Measurements from ENCODE around the gene MYF6.
"Not testable (repeated sequence)": the region's sequence is repeated elsewhere in the genome, so short reads cannot be mapped to it uniquely, and the experiment has no call there.

MYF6 gene

GRCh38 chr12:80707126-80707829, at the start of gene MYF6:
Gene MYF6, plus strand, starts transcription at chr12:80707634. Its CDS starts 86 bp downstream, at chr12:80707720.
- DNase-seq: no peak

- DNase-seq: no peak
Measured at GRCh38 chr12:80659512-80660063, 47.8 kb upstream of the MYF6 start.

- DNase-seq: no peak
Measured at GRCh38 chr12:80662586-80662985, 44.8 kb upstream of the MYF6 start.

- no peak for DNase-seq
Measured at GRCh38 chr12:80670214-80670613, 37.2 kb upstream of the MYF6 start.

GRCh38 chr12:80676042-80676636, 31.3 kb upstream of the MYF6 start:
- DNase-seq: not testable (repeated sequence)

GRCh38 chr12:80676856-80677255, 30.6 kb upstream of the MYF6 start:
- DNase-seq: no peak

GRCh38 chr12:80677994-80678393, 29.4 kb upstream of the MYF6 start:
- no peak for DNase-seq

GRCh38 chr12:80679346-80680131, 27.9 kb upstream of the MYF6 start:
- DNase-seq: no peak

- peak; percentile 88 for DNase-seq
Measured at GRCh38 chr12:80681287-80681686, 26.1 kb upstream of the MYF6 start.

- DNase-seq: peak; percentile 15
Measured at GRCh38 chr12:80681786-80682185, 25.6 kb upstream of the MYF6 start.

- no peak for DNase-seq
Measured at GRCh38 chr12:80684077-80684495, 23.3 kb upstream of the MYF6 start.

GRCh38 chr12:80690090-80690489, 17.3 kb upstream of the MYF6 start:
- DNase-seq: no peak

GRCh38 chr12:80690513-80690912, 16.9 kb upstream of the MYF6 start:
- DNase-seq: no peak

- peak; percentile 99 for DNase-seq
Measured at GRCh38 chr12:80692114-80692513, 15.3 kb upstream of the MYF6 start.

- DNase-seq: no peak
Measured at GRCh38 chr12:80697270-80697887, 10.1 kb upstream of the MYF6 start.

- no peak for DNase-seq
Measured at GRCh38 chr12:80698256-80698655, 9.2 kb upstream of the MYF6 start.

GRCh38 chr12:80698847-80699542, 8.4 kb upstream of the MYF6 start:
- DNase-seq: no peak

- no peak for DNase-seq
Measured at GRCh38 chr12:80700327-80700726, 7.1 kb upstream of the MYF6 start.

GRCh38 chr12:80701388-80701787, 6.0 kb upstream of the MYF6 start:
- peak; percentile 13 for DNase-seq

- DNase-seq: peak; percentile 74
Measured at GRCh38 chr12:80702889-80703805, 4.3 kb upstream of the MYF6 start.

GRCh38 chr12:80704420-80704819, 3.0 kb upstream of the MYF6 start:
- DNase-seq: no peak

Data from NCI-H2171 treated with DMSO at 0.1 percent for 48 hours (cell line).